Left lung (tissue), 10 donors: ENCODE results near the gene REC8. TPM values are rescaled to one million over a fixed set of nuclear protein-coding genes. Genes with fewer than 3 reads are reported as not detected.
A peak's percentile ranks its signal among the peaks of the same experiment; 100 is the strongest.

Experiments
- ATAC-seq: fragments of 200-7000 bp; cut with Tn5 transposase; one replicate; pipeline ENCODE4 v1.9.1; 2020; ENCODE audit warnings: moderate library complexity
- DNase-seq, 4 donors: peaks; one replicate each; pipeline ENCODE4 v3.0.0-alpha.2; 2013 to 2020
- H3K27ac ChIP-seq, 2 donors: fragments of 200-600 bp; sonication (generic) in 1 of 2; one replicate each; pipeline versions ENCODE4 v1.5.0 to v1.8.0; 2020 to 2021
- H3K27me3 ChIP-seq, 2 donors: fragments of 200-600 bp; sonication (generic) in 1 of 2; one replicate each; pipeline versions ENCODE4 v1.5.0 to v1.8.0; 2020 to 2021
- H3K36me3 ChIP-seq, 2 donors: fragments of 200-600 bp; sonication (generic) in 1 of 2; one replicate each; pipeline versions ENCODE4 v1.5.0 to v1.8.0; 2020 to 2021
- H3K4me1 ChIP-seq, 2 donors: fragments of 200-600 bp; one replicate each; pipeline ENCODE4 v1.8.0; 2021
- H3K4me3 ChIP-seq, 2 donors: fragments of 200-600 bp; sonication (generic) in 1 of 2; one replicate each; pipeline versions ENCODE4 v1.5.0 to v1.8.0; 2020 to 2021; ENCODE audit warnings: mild to moderate bottlenecking in 1 of 2
- H3K9me3 ChIP-seq, 2 donors: fragments of 200-600 bp; sonication (generic) in 1 of 2; one replicate each; pipeline versions ENCODE4 v1.5.0 to v1.8.0; 2020 to 2021
- intact Hi-C, 2 donors: fragments of 100-400 bp; cut with DNase I; formaldehyde crosslinking; loops; one replicate each; pipeline versions ENCODE4 v1.11.2 to v1.14.2; 2022
- polyA plus RNA-seq, 6 donors: library from polyadenylated mRNA; unstranded; fragments of 120-200 nt; gene quantifications; one replicate each; pipeline ENCODE4 v1.2.1, GENCODE V29; 2013; ENCODE audit not compliant: insufficient read length in 6 of 6
- total RNA-seq, 2 donors: library from RNA; stranded (reverse); fragmentation: NEBNext Ultra II Directional; extraction: Animal tissue kit (Norgen Biotek cat#: 25700); gene quantifications; one replicate each; pipeline ENCODE4 v1.2.1, GENCODE V29; 2021
- TF ChIP-seq, protein P1 (sequence below), 2 donors: fragments of 200-600 bp; sonication (generic) in 1 of 2; IDR thresholded peaks; one replicate each; pipeline versions ENCODE4 v1.5.0 to v1.8.0; 2021; ENCODE audit warnings: antibody characterized with exemption in 2 of 2
- donor health status: DM: no; HTN: yes; CAD: no.
- donor health status: DM: no; HTN: no; CAD: no.

Gene REC8
- total and polyA plus RNA-seq, 8 donors: 27.0 to 66.0 (median 42.0) TPM

DNA sequence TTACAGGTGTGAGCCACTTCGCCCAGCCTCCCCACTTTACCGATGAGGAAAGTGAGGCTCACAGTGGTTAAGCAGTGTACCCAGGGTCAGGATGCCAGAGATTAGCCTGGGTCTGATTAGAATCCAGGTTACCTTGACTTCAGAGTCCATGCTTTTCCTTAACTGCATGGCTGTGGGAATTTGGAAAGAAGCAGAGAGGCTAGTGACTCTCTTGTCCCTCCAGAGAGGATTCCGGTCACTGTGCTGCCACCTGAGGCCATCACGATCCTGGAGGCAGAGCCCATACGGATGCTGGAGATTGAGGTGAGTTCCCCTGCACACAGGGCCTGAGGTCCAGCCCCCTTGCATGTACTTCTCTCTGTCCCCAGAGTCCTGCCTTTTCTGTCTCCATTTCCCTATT lies 4.7 kb downstream of the REC8 start:
- H3K4me1 ChIP-seq: peaks cover 0 to 6% of the 10 kb centered on the region in 2 donors
- H3K9me3 ChIP-seq: no peaks in the 10 kb centered on the region
- H3K36me3 ChIP-seq: peaks cover 0 to 96% of the 10 kb centered on the region in 2 donors

DNA sequence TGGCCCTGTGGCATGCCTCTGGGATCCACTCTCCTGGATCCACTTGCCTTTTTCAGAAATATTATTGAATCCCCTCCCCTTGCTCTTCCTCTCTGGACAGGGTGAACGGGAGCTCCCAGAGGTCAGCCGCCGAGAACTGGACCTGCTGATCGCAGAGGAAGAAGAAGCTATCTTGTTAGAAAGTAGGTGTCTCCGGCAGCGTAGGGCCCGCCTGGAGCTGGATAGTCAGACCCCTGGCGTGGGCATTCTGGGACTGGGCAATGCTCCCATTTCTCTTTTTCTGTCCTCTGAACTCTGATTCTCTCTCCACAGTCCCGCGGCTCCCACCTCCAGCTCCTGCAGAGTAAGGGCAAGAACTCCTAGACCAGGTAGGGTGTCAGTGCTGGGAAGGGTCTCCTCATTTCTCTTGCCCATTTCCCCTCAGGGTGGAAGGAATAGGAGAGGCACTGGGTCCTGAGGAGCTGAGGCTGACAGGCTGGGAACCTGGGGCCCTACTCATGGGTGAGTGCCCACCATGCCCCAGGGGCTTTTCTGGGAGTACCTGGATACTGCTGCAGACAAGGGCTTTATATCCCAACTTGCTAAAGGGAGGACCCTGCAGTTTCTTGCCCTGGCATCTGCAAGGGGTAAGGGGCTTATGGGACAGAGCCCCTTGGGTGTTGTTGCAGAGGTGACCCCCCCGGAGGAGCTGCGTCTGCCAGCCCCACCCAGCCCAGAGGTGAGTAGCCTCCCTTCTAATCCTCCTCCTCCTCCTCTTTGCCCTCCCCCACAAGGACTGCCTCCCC lies 5.4 kb downstream of the REC8 start:
- H3K36me3 ChIP-seq: peaks cover 0 to 100% of the 10 kb centered on the region in 2 donors
- H3K4me3 ChIP-seq: no peak overlapping the region
- no peaks in the 10 kb centered on the region for H3K4me1 ChIP-seq
- no peaks in the 10 kb centered on the region for H3K27me3 ChIP-seq
- no peaks in the 10 kb centered on the region for H3K9me3 ChIP-seq
- ATAC-seq (no peak), DNase-seq (no peak)
- TF ChIP-seq, protein P1, sequence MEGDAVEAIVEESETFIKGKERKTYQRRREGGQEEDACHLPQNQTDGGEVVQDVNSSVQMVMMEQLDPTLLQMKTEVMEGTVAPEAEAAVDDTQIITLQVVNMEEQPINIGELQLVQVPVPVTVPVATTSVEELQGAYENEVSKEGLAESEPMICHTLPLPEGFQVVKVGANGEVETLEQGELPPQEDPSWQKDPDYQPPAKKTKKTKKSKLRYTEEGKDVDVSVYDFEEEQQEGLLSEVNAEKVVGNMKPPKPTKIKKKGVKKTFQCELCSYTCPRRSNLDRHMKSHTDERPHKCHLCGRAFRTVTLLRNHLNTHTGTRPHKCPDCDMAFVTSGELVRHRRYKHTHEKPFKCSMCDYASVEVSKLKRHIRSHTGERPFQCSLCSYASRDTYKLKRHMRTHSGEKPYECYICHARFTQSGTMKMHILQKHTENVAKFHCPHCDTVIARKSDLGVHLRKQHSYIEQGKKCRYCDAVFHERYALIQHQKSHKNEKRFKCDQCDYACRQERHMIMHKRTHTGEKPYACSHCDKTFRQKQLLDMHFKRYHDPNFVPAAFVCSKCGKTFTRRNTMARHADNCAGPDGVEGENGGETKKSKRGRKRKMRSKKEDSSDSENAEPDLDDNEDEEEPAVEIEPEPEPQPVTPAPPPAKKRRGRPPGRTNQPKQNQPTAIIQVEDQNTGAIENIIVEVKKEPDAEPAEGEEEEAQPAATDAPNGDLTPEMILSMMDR (IDR thresholded peaks at IDR 0.05): no peak
- H3K27ac ChIP-seq: no peak overlapping the region
- intact Hi-C loops: no loop called here

More for the DNA sequence above, 4.7 kb downstream of the REC8 start:
- DNase-seq (no peak), ATAC-seq (no peak)
- TF ChIP-seq, protein P1 (IDR thresholded peaks at IDR 0.05): no peak
- H3K4me3 ChIP-seq: no peak overlapping the region
- H3K27ac ChIP-seq: no peak overlapping the region
- no peaks in the 10 kb centered on the region for H3K27me3 ChIP-seq
- intact Hi-C loops: no loop called here

GRCh38 chr14:24177891-24178290 lies 6.0 kb downstream of the REC8 start:
- no peaks in the 10 kb centered on the region for H3K9me3 ChIP-seq
- no peak overlapping the region for H3K4me3 ChIP-seq
- no peaks in the 10 kb centered on the region for H3K27me3 ChIP-seq
- peaks cover 0 to 100% of the 10 kb centered on the region in 2 donors for H3K36me3 ChIP-seq
- no peak for ATAC-seq
- no peak overlapping the region for H3K27ac ChIP-seq
- intact Hi-C loops: no loop called here
- no peak for DNase-seq
- no peaks in the 10 kb centered on the region for H3K4me1 ChIP-seq
- TF ChIP-seq, protein P1 (IDR thresholded peaks at IDR 0.05): no peak

- intact Hi-C loops: no loop called here
- Histone ChIP-seq H3K9me3 (no peaks in the 10 kb centered on the region), H3K4me1 (no peaks in the 10 kb centered on the region), H3K27me3 (no peaks in the 10 kb centered on the region), H3K36me3 (peaks cover 0 to 100% of the 10 kb centered on the region in 2 donors), H3K27ac (no peak overlapping the region), H3K4me3 (no peak overlapping the region)
- no peak for ATAC-seq
- TF ChIP-seq, protein P1 (IDR thresholded peaks at IDR 0.05): no peak
- DNase-seq: peak in 1 of 4 donors; percentile 18
These were observed 6.7 kb downstream of the REC8 start for GRCh38 chr14:24178399-24179178.
